Breast epithelium (tissue), 3 donors: Measurements from ENCODE around the gene MUC5AC.

Experiments
- CTCF ChIP-seq, 3 donors: fragments of 450-650 bp; IDR thresholded peaks; one replicate each; pipeline ENCODE4 v1.5.1; 2016 to 2017; ENCODE audit warnings: antibody characterized with exemption in 3 of 3, mild to moderate bottlenecking in 3 of 3, moderate library complexity in 3 of 3
- POLR2A ChIP-seq: fragments of 450-650 bp; IDR thresholded peaks from one replicate; pipeline ENCODE4 v1.6.1; 2016; ENCODE audit warnings: antibody characterized with exemption, mild to moderate bottlenecking, moderate library complexity

GRCh38 chr11:1222491-1223345 is 65.0 kb downstream of the MUC5AC start, which contains the start of gene MUC5B:
- TF ChIP-seq POLR2A: no peak
- no peak for TF ChIP-seq CTCF (IDR thresholded peaks at IDR 0.05)
